ENCODE results near the gene CLIC4. TPM values are rescaled to one million over a fixed set of nuclear protein-coding genes. Genes with fewer than 3 reads are reported as not detected.
A peak's percentile ranks its signal among the peaks of the same experiment; 100 is the strongest.
"Not testable (repeated sequence)": the region's sequence is repeated elsewhere in the genome, so short reads cannot be mapped to it uniquely, and the experiment has no call there.

Gene CLIC4
- total RNA-seq, 1 experiment from 2014 or later: 87.4 TPM

DNA sequence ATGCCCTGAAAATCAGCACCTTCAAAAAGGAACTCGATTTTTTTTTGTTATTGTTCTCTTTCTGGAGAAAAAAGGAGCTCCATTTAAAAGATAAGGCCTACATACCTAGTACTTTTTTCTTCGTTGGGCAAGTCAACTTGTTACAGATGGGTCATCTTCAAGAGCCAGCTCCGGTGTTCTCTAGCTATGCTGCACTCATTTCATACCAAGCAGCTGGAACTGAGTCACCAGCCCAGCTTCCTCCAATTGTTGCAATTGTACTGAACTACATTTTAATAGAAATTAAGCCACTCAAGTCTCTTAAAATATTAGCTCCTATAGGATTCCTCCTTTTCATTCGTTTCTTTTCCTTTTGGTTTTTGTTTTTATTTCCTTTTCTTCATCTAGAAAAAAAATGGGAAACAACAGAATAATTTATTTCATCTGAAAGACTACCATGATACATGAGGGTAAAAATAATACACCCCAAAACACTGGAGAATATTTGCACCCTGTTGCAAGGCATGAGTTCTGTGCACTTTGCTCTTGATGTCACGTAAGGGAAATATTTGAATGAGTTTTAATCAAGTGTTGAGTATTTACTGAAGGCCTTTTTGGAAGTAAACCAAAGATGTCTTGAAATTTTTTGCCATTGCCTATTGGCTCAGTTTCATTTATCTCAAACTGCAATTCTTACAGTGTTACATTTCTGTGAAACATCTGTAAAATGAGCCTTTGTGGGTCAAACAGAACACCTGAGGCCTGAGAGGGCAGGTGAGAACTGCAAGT, 60.5 kb downstream of the CLIC4 start:
- no peaks in the 10 kb centered on the region for H3K9me3 ChIP-seq (ENCODE audit: low read length)
- peak overlapping the region; percentile 22; the same call in 1 of the 2 replicates for H3K9ac ChIP-seq (ENCODE audit: low read length)
- DNase-seq: peak; percentile 61
- no peaks in the 10 kb centered on the region for H4K20me1 ChIP-seq (ENCODE audit: insufficient read depth, low read depth, low read length)
- H3K4me1 ChIP-seq (ENCODE audit: low read length): peaks cover 82% of the 10 kb centered on the region
- peak overlapping the region; percentile 80 for H3K27ac ChIP-seq (ENCODE audit: low read length)
- no peaks in the 10 kb centered on the region for H3K9me2 ChIP-seq (replicated peaks; ENCODE audit: insufficient read depth, low read length)
- H2AFZ ChIP-seq (ENCODE audit: low read length): no peak overlapping the region
- H3K4me2 ChIP-seq (ENCODE audit: low read depth, low read length, poor library complexity, severe bottlenecking): peak overlapping the region; percentile 59
- H3K79me2 ChIP-seq (ENCODE audit: low read length): peaks cover 89% of the 10 kb centered on the region
- H3K27me3 ChIP-seq (ENCODE audit: low read length): no peaks in the 10 kb centered on the region
- H3K4me3 ChIP-seq (ENCODE audit: low read length): peak overlapping the region; percentile 12
- no peaks in the 10 kb centered on the region for H3K36me3 ChIP-seq (ENCODE audit: insufficient read depth, low read length)

GRCh38 chr1:24806588-24806987, 61.3 kb downstream of the CLIC4 start:
- Histone ChIP-seq H3K4me3 (ENCODE audit: low read length) (peak overlapping the region; percentile 4; the same call in 1 of the 2 replicates), H3K4me2 (ENCODE audit: low read depth, low read length, poor library complexity, severe bottlenecking) (peak overlapping the region; percentile 59), H3K9me3 (ENCODE audit: low read length) (no peaks in the 10 kb centered on the region), H3K27ac (ENCODE audit: low read length) (peak overlapping the region; percentile 80), H2AFZ (ENCODE audit: low read length) (no peak overlapping the region), H3K36me3 (ENCODE audit: insufficient read depth, low read length) (no peaks in the 10 kb centered on the region), H3K79me2 (ENCODE audit: low read length) (peaks cover 91% of the 10 kb centered on the region), H3K4me1 (ENCODE audit: low read length) (peaks cover 75% of the 10 kb centered on the region), H3K9ac (ENCODE audit: low read length) (no peak overlapping the region), H3K9me2 (replicated peaks; ENCODE audit: insufficient read depth, low read length) (no peaks in the 10 kb centered on the region), H4K20me1 (ENCODE audit: insufficient read depth, low read depth, low read length) (no peaks in the 10 kb centered on the region), H3K27me3 (ENCODE audit: low read length) (no peaks in the 10 kb centered on the region)
- DNase-seq: peak; percentile 84

- not testable (repeated sequence) for H2AFZ ChIP-seq (ENCODE audit: low read length); H4K20me1 ChIP-seq (ENCODE audit: insufficient read depth, low read depth, low read length); DNase-seq
Measured at GRCh38 chr1:24811494-24811893, 66.2 kb downstream of the CLIC4 start.

GRCh38 chr1:24820221-24820620, 75.0 kb downstream of the CLIC4 start:
- not testable (repeated sequence) for H3K9me3 ChIP-seq (ENCODE audit: low read length)

More at GRCh38 chr1:24811494-24811893, 66.2 kb downstream of the CLIC4 start:
- not testable (repeated sequence) for H3K27me3 ChIP-seq (ENCODE audit: low read length); H3K4me2 ChIP-seq (ENCODE audit: low read depth, low read length, poor library complexity, severe bottlenecking); H3K27ac ChIP-seq (ENCODE audit: low read length); H3K9ac ChIP-seq (ENCODE audit: low read length); H3K4me3 ChIP-seq (ENCODE audit: low read length); H3K9me2 ChIP-seq (replicated peaks; ENCODE audit: insufficient read depth, low read length); H3K9me3 ChIP-seq (ENCODE audit: low read length)
- H3K36me3 ChIP-seq (ENCODE audit: insufficient read depth, low read length): peaks cover 12% of the 10 kb centered on the region
- peaks cover 35% of the 10 kb centered on the region for H3K4me1 ChIP-seq (ENCODE audit: low read length)
- peaks cover 83% of the 10 kb centered on the region for H3K79me2 ChIP-seq (ENCODE audit: low read length)

DNA sequence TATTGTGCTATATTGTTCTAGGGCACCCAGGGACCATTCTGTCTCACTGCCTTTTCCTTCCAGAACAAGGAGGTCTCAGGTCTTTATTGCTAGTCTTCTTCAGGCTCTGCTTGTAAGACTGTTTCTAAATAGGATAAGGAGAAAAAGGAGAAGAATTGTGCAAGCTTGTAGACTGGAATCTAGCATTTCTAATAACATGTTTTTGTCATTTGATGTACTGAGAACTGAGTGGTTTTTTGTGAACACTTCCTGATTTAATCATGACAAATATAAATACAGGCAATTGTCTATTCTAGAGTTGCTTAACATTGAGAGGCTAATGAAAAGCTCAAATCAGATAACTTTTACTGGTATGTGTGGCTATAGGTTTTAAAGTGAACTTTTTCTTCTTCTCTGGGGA, 77.6 kb downstream of the CLIC4 start:
- Histone ChIP-seq H2AFZ (ENCODE audit: low read length) (no peak overlapping the region), H3K36me3 (ENCODE audit: insufficient read depth, low read length) (peaks cover 4% of the 10 kb centered on the region; the same call in 1 of the 2 replicates), H3K9me2 (replicated peaks; ENCODE audit: insufficient read depth, low read length) (no peaks in the 10 kb centered on the region), H3K27ac (ENCODE audit: low read length) (peak overlapping the region; percentile 76), H3K4me2 (ENCODE audit: low read depth, low read length, poor library complexity, severe bottlenecking) (peak overlapping the region; percentile 21), H3K4me3 (ENCODE audit: low read length) (no peak overlapping the region), H3K27me3 (ENCODE audit: low read length) (no peaks in the 10 kb centered on the region), H3K9me3 (ENCODE audit: low read length) (no peaks in the 10 kb centered on the region), H3K79me2 (ENCODE audit: low read length) (peaks cover 85% of the 10 kb centered on the region), H3K9ac (ENCODE audit: low read length) (0 out of 2 replicates have a peak overlapping the region, but pooled peaks have one; percentile 7), H3K4me1 (ENCODE audit: low read length) (peaks cover 82% of the 10 kb centered on the region), H4K20me1 (ENCODE audit: insufficient read depth, low read depth, low read length) (no peaks in the 10 kb centered on the region)
- DNase-seq: no peak

More at GRCh38 chr1:24820221-24820620, 75.0 kb downstream of the CLIC4 start:
- H3K9me2 ChIP-seq (replicated peaks; ENCODE audit: insufficient read depth, low read length); H2AFZ ChIP-seq (ENCODE audit: low read length); H3K4me2 ChIP-seq (ENCODE audit: low read depth, low read length, poor library complexity, severe bottlenecking); H3K36me3 ChIP-seq (ENCODE audit: insufficient read depth, low read length); H3K4me3 ChIP-seq (ENCODE audit: low read length); H3K27me3 ChIP-seq (ENCODE audit: low read length); H3K9ac ChIP-seq (ENCODE audit: low read length); H4K20me1 ChIP-seq (ENCODE audit: insufficient read depth, low read depth, low read length): not testable (repeated sequence)
- DNase-seq: peak; percentile 67
- peaks cover 82% of the 10 kb centered on the region for H3K79me2 ChIP-seq (ENCODE audit: low read length)
- peak overlapping the region; percentile 76 for H3K27ac ChIP-seq (ENCODE audit: low read length)
- peaks cover 56% of the 10 kb centered on the region for H3K4me1 ChIP-seq (ENCODE audit: low read length)

- H3K9me2 ChIP-seq (replicated peaks; ENCODE audit: insufficient read depth, low read length); DNase-seq; H3K4me3 ChIP-seq (ENCODE audit: low read length); H2AFZ ChIP-seq (ENCODE audit: low read length); H3K9ac ChIP-seq (ENCODE audit: low read length); H3K4me2 ChIP-seq (ENCODE audit: low read depth, low read length, poor library complexity, severe bottlenecking); H4K20me1 ChIP-seq (ENCODE audit: insufficient read depth, low read depth, low read length); H3K27me3 ChIP-seq (ENCODE audit: low read length); H3K9me3 ChIP-seq (ENCODE audit: low read length); H3K36me3 ChIP-seq (ENCODE audit: insufficient read depth, low read length): not testable (repeated sequence)
- Histone ChIP-seq H3K79me2 (ENCODE audit: low read length) (peaks cover 84% of the 10 kb centered on the region), H3K4me1 (ENCODE audit: low read length) (peaks cover 82% of the 10 kb centered on the region), H3K27ac (ENCODE audit: low read length) (peak overlapping the region; percentile 76; the same call in 1 of the 2 replicates)
Measured at GRCh38 chr1:24823486-24823885, 78.2 kb downstream of the CLIC4 start.

DNA sequence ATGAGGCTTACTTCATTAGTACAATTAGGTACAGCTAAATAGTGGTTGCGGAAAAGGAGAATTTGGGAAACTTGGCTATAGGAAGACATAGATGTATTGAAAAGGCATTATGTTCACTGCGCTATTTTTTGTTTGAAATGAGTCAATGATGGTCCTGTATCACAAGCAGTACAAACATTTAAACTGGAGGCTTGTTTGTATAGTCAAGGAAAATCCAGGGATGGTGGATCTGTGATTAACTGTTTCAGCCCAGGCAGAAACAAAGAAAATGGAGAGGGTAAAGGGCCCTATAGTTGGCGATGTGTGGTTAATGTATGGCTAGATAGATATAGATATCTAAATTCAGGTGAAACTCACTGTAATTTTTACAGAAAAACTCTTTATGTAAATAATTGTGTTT, 79.9 kb downstream of the CLIC4 start:
- peaks cover 92% of the 10 kb centered on the region for H3K79me2 ChIP-seq (ENCODE audit: low read length)
- peaks cover 4% of the 10 kb centered on the region; the same call in 1 of the 2 replicates for H3K36me3 ChIP-seq (ENCODE audit: insufficient read depth, low read length)
- no peaks in the 10 kb centered on the region for H4K20me1 ChIP-seq (ENCODE audit: insufficient read depth, low read depth, low read length)
- no peaks in the 10 kb centered on the region for H3K9me3 ChIP-seq (ENCODE audit: low read length)
- no peak overlapping the region for H3K9ac ChIP-seq (ENCODE audit: low read length)
- H3K4me3 ChIP-seq (ENCODE audit: low read length): no peak overlapping the region
- peaks cover 88% of the 10 kb centered on the region for H3K4me1 ChIP-seq (ENCODE audit: low read length)
- H3K9me2 ChIP-seq (replicated peaks; ENCODE audit: insufficient read depth, low read length): no peaks in the 10 kb centered on the region
- H3K27ac ChIP-seq (ENCODE audit: low read length): peak overlapping the region; percentile 80
- peak overlapping the region; percentile 64 for H3K4me2 ChIP-seq (ENCODE audit: low read depth, low read length, poor library complexity, severe bottlenecking)
- no peak overlapping the region for H2AFZ ChIP-seq (ENCODE audit: low read length)
- no peak for DNase-seq
- no peaks in the 10 kb centered on the region for H3K27me3 ChIP-seq (ENCODE audit: low read length)

GRCh38 chr1:24826510-24826909, 81.3 kb downstream of the CLIC4 start:
- H3K4me3 ChIP-seq (ENCODE audit: low read length): no peak overlapping the region
- no peaks in the 10 kb centered on the region for H3K27me3 ChIP-seq (ENCODE audit: low read length)
- H3K27ac ChIP-seq (ENCODE audit: low read length): peak overlapping the region; percentile 80; the same call in 1 of the 2 replicates
- peaks cover 87% of the 10 kb centered on the region for H3K4me1 ChIP-seq (ENCODE audit: low read length)
- peak overlapping the region; percentile 64 for H3K4me2 ChIP-seq (ENCODE audit: low read depth, low read length, poor library complexity, severe bottlenecking)
- no peak for DNase-seq
- H3K79me2 ChIP-seq (ENCODE audit: low read length): peaks cover 96% of the 10 kb centered on the region
- H3K9me3 ChIP-seq (ENCODE audit: low read length): no peaks in the 10 kb centered on the region
- H3K9me2 ChIP-seq (replicated peaks; ENCODE audit: insufficient read depth, low read length): no peaks in the 10 kb centered on the region
- H3K36me3 ChIP-seq (ENCODE audit: insufficient read depth, low read length): peaks cover 4% of the 10 kb centered on the region; the same call in 1 of the 2 replicates
- no peak overlapping the region for H3K9ac ChIP-seq (ENCODE audit: low read length)
- H2AFZ ChIP-seq (ENCODE audit: low read length): no peak overlapping the region
- 0 out of 2 replicates have a peak, but pooled peaks cover 2% of the 10 kb centered on the region for H4K20me1 ChIP-seq (ENCODE audit: insufficient read depth, low read depth, low read length)

All from Karpas-422 (cell line).